ENCODE measurements around the gene HACD3. TPM values are rescaled to one million over a fixed set of nuclear protein-coding genes. Genes with fewer than 3 reads are reported as not detected.

HACD3 gene
- total and polyA plus RNA-seq, 2 of the 13 experiments (the other 11 are each of a cell fraction or from before 2014, with no cell fraction given): 73.6 to 161 TPM

DNA sequence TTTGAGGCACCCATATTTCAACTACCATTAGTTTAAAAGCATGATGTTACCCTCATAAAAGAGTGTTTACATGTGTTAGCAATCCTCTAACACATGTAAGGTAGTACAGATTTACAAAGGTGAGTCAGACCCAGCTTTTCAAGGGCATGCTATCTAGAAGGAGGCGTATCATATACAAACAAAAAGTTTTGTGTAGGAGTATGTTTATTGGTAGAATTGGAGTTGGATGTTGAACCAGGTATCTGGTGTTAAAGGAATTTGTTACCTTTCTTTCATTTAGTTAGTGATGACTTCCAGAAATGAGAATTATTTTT, 2.4 kb downstream of the HACD3 start:
- Histone ChIP-seq H3K36me3 (replicated peaks in 1 of 2; ENCODE audit: control insufficient read depth in 1 of 2, insufficient read depth in 2 of 2, low read length in 2 of 2) (peaks cover 0 to 4% of the 10 kb centered on the region in 2 experiments; a peak in 2 of 5 replicates), H3K9me3 (ENCODE audit: low read length) (no peaks in the 10 kb centered on the region), H3K4me1 (ENCODE audit: insufficient read depth, low read length) (peaks cover 61% of the 10 kb centered on the region), H3K27ac (ENCODE audit: extremely low read length, insufficient read depth, low read length) (peak overlapping the region; percentile 90), H3K79me2 (ENCODE audit: insufficient read depth, low read length) (peaks cover 64% of the 10 kb centered on the region), H3K27me3 (ENCODE audit: control insufficient read depth in 1 of 2, insufficient read depth in 2 of 2, low read length in 2 of 2) (no peaks in the 10 kb centered on the region), H4K20me1 (ENCODE audit: insufficient read depth, low read length) (peaks cover 17% of the 10 kb centered on the region; the same call in 1 of the 2 replicates), H3K9ac (ENCODE audit: insufficient read depth, low read depth, low read length) (no peak overlapping the region), H3K4me3 (replicated peaks in 1 of 3; ENCODE audit: insufficient read depth in 1 of 3, low read depth in 2 of 3, low read length in 3 of 3) (peak overlapping the region in 1 of 3 experiments; percentile 17; a peak in 1 of 6 replicates), H2AFZ (ENCODE audit: low read length) (no peak overlapping the region), H3K4me2 (ENCODE audit: low read depth, low read length) (peak overlapping the region; percentile 90)
- ATAC-seq (peak; percentile 27), DNase-seq (ENCODE audit: low spot score) (peak; percentile 79), FAIRE-seq (no peak)
- POLR2A ChIA-PET: interaction anchor here (1.0 kb wide), 3 partner anchors 16 to 228 kb away, joined by 5 read pairs; partner anchors contain the start of genes INTS14 and RNU5B-1
- BruUV-seq (replicated peaks): no TSS peak
- CTCF ChIA-PET (ENCODE audit: low intra/inter-chr PET ratio, low total read pairs): interaction anchor here (2.5 kb wide), 1 partner anchor 15 kb away, joined by 11 read pairs; the partner anchor contains the start of gene DPP8
- in situ Hi-C loops (cut with HindIII; ENCODE audit: extremely low pct_ligation_motif_present, low pct_unique_long_range_greater_than_20kb): no loop called here
- 12% methylated on average over 1 of the region's 1 CpG for WGBS (ENCODE audit: low lambda C conversion rate)
- intact Hi-C loops (cut with micrococcal nuclease; ENCODE audit: unreplicated experiment): loop anchor here (2.0 kb wide), 1 partner anchor 16 kb away; the partner anchor contains the start of gene DPP8
- 0 out of 4 replicates have a peak, but pooled peaks of 1 of the 2 experiments have one; percentile 34 for TF ChIP-seq EP300 (IDR thresholded peaks at IDR 0.05; ENCODE audit: low read depth in 2 of 2, low read length in 2 of 2)
- no peak for TF ChIP-seq EP300 (CRISPR knock-in tag; IDR thresholded peaks at IDR 0.05; ENCODE audit: borderline replicate concordance)
- TF ChIP-seq CBX5 (CRISPR knock-in tag; IDR thresholded peaks at IDR 0.05; ENCODE audit: borderline replicate concordance): no peak
- no peak for TF ChIP-seq ZNF460 (CRISPR knock-in tag; IDR thresholded peaks at IDR 0.05; ENCODE audit: borderline replicate concordance)
- no peak for TF ChIP-seq ERF (CRISPR knock-in tag; IDR thresholded peaks at IDR 0.05)
- TF ChIP-seq ZNF205 (CRISPR knock-in tag; IDR thresholded peaks at IDR 0.05): no peak
- TF ChIP-seq, protein P1, sequence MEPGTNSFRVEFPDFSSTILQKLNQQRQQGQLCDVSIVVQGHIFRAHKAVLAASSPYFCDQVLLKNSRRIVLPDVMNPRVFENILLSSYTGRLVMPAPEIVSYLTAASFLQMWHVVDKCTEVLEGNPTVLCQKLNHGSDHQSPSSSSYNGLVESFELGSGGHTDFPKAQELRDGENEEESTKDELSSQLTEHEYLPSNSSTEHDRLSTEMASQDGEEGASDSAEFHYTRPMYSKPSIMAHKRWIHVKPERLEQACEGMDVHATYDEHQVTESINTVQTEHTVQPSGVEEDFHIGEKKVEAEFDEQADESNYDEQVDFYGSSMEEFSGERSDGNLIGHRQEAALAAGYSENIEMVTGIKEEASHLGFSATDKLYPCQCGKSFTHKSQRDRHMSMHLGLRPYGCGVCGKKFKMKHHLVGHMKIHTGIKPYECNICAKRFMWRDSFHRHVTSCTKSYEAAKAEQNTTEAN (CRISPR knock-in tag; conservative IDR thresholded peaks at IDR 0.05): 0 out of 2 replicates have a peak, but pooled peaks have one; percentile 48
- TF ChIP-seq, protein P2, sequence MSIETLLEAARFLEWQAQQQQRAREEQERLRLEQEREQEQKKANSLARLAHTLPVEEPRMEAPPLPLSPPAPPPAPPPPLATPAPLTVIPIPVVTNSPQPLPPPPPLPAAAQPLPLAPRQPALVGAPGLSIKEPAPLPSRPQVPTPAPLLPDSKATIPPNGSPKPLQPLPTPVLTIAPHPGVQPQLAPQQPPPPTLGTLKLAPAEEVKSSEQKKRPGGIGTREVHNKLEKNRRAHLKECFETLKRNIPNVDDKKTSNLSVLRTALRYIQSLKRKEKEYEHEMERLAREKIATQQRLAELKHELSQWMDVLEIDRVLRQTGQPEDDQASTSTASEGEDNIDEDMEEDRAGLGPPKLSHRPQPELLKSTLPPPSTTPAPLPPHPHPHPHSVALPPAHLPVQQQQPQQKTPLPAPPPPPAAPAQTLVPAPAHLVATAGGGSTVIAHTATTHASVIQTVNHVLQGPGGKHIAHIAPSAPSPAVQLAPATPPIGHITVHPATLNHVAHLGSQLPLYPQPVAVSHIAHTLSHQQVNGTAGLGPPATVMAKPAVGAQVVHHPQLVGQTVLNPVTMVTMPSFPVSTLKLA (IDR thresholded peaks at IDR 0.05): peak; percentile 84
- TF ChIP-seq HMG20A (CRISPR knock-in tag; IDR thresholded peaks at IDR 0.05; ENCODE audit: borderline replicate concordance): 0 out of 2 replicates have a peak, but pooled peaks have one; percentile 23
- peak; percentile 46; the same call in 1 of the 2 replicates for TF ChIP-seq SP5 (CRISPR knock-in tag; IDR thresholded peaks at IDR 0.05; ENCODE audit: borderline replicate concordance, low read depth)
- TF ChIP-seq ZFP36L1 (CRISPR knock-in tag; IDR thresholded peaks at IDR 0.05): peak; percentile 16; the same call in 1 of the 2 replicates
- no peak for TF ChIP-seq CREB1 (IDR thresholded peaks at IDR 0.05)
- TF ChIP-seq CREB1 (CRISPR knock-in tag; IDR thresholded peaks at IDR 0.05): peak; percentile 7; the same call in 1 of the 2 replicates
- no peak for TF ChIP-seq HIC2 (CRISPR knock-in tag; IDR thresholded peaks at IDR 0.05; ENCODE audit: low read depth)
- TF ChIP-seq PRPF4 (IDR thresholded peaks at IDR 0.05; ENCODE audit: low read depth, low read length, poor library complexity, severe bottlenecking): no peak
- no peak for TF ChIP-seq RBM39 (IDR thresholded peaks at IDR 0.05; ENCODE audit: low read depth, low read length, poor library complexity, severe bottlenecking)
- TF ChIP-seq RFXANK (CRISPR knock-in tag; IDR thresholded peaks at IDR 0.05): no peak
- no peak for TF ChIP-seq SMAD1 (CRISPR knock-in tag; IDR thresholded peaks at IDR 0.05; ENCODE audit: borderline replicate concordance, low read depth)
- TF ChIP-seq ZNF274 (CRISPR knock-in tag; IDR thresholded peaks at IDR 0.05): no peak
- peak; percentile 18; the same call in 1 of the 2 replicates for TF ChIP-seq SMAD3 (CRISPR knock-in tag; IDR thresholded peaks at IDR 0.05)
- TF ChIP-seq ZNF615 (CRISPR knock-in tag; IDR thresholded peaks at IDR 0.05; ENCODE audit: borderline replicate concordance): no peak
- TF ChIP-seq ZNF343 (CRISPR knock-in tag; IDR thresholded peaks at IDR 0.05): no peak

Measured in HepG2 (cell line).